ENCODE results near the gene RICTOR.
A peak's percentile ranks its signal among the peaks of the same experiment; 100 is the strongest.
"Not testable (repeated sequence)": the region's sequence is repeated elsewhere in the genome, so short reads cannot be mapped to it uniquely, and the experiment has no call there.

RICTOR gene

GRCh38 chr5:39055768-39056398 is 18.3 kb downstream of the RICTOR start:
- peak; percentile 11 for DNase-seq

GRCh38 chr5:39055027-39055767 is 19.0 kb downstream of the RICTOR start:
- DNase-seq = no peak

GRCh38 chr5:39053189-39053588 is 21.0 kb downstream of the RICTOR start:
- DNase-seq = no peak

GRCh38 chr5:39052141-39052540 is 22.1 kb downstream of the RICTOR start:
- DNase-seq = no peak

DNA sequence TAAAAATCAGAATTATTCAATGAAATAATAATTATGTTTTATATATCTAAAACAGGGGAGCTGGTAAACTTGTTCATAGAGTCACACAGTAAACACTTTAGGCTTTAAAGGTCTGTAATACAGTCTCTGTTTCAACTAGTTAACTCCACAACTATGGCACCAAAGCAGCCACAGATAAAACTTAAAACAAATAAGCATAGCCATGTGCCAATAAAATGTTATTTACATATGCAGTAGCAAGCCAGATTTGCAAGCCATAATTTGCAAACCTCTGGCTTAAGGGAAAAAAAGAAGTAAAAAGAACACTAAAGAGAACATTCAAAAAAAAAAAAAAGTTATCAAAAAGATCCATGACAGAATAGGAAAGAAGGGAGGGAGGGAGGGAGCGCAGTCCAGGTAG is 24.9 kb downstream of the RICTOR start:
- DNase-seq = no peak

GRCh38 chr5:39040875-39041274 is 33.3 kb downstream of the RICTOR start:
- DNase-seq = no peak

GRCh38 chr5:39034493-39034892 is 39.7 kb downstream of the RICTOR start:
- not testable (repeated sequence) for DNase-seq

DNA sequence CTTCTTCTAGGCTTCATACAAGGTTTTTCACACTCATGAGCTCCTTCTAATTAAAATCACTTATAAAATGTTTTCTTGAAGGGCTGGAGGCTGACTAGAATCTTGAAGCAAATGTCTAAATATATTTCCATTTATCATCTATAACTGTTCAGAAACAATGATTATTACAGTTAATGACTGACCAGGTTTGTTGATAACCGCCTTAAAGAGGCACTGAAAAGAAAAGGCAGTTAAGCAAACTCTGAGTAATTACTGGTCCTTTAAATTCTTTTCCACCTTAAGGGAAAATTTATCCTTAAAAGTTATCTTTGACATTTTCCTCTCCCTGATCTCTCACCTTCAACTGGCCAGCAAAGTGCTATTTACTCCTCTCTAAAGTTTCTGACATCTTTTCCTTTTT is 43.2 kb downstream of the RICTOR start:
- no peak for DNase-seq

GRCh38 chr5:39025456-39025855 is 48.7 kb downstream of the RICTOR start:
- DNase-seq = no peak

DNA sequence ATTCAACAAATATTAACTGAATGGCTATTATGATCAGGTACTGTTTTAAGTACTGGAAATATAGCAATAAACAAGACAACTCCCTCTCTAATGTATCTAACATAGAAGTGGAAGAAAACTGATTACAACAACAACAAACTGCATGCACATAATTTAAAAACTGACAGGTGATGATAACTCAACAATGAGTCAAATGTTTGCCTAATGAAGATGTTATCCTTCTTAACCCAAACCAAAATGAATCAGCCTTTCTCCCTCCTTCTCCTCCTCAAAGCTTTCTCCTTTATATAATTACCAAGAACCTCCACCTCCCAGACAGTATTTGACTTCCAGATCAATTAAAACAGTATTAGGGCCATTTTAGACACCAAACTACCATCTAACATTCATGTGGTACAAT is 49.3 kb downstream of the RICTOR start:
- peak; percentile 38 for DNase-seq

DNA sequence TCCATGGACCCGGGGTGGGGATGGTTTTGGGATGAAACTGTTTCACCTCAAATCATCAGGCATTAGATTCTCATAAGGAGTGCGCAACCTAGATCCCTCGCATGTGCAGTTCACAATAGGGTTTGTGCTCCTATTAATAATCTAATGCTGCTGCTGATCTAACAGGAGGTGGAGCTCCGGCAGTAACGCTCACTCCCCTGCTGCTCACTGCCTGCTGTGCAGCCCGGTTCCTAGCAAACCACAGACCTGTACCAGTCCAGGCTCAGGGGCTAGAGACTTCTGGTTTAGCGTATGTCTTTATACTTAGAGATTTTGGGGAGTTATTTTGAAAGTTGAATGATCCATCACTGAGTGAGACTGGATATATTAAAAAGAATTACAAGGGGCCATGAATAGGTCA is 50.2 kb downstream of the RICTOR start:
- peak; percentile 36 for DNase-seq

DNA sequence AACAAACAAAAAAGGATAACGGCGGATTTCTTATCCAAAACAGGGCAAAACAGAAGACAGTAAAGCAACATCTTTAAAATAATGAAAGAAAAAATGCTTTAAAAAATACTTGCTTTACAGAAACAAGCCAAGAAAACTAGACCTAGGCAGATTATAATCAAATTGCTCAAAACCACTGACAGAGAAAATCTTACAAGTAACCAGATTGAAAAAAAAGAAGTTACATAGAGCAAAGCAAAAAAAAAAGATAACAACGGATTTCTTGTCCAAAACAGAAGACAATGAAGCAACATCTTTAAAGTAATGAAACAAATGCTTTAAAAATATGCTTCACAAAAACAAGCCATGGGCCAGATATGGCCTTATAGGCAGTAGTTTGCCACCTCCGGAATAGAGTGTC is 51.1 kb downstream of the RICTOR start:
- DNase-seq = no peak

- no peak for DNase-seq
Measured at GRCh38 chr5:39022151-39022550, 52.0 kb downstream of the RICTOR start.

- peak; percentile 50 for DNase-seq
Measured at GRCh38 chr5:39021413-39021812, 52.8 kb downstream of the RICTOR start.

- peak; percentile 34 for DNase-seq
Measured at GRCh38 chr5:39020458-39020857, 53.7 kb downstream of the RICTOR start.

DNA sequence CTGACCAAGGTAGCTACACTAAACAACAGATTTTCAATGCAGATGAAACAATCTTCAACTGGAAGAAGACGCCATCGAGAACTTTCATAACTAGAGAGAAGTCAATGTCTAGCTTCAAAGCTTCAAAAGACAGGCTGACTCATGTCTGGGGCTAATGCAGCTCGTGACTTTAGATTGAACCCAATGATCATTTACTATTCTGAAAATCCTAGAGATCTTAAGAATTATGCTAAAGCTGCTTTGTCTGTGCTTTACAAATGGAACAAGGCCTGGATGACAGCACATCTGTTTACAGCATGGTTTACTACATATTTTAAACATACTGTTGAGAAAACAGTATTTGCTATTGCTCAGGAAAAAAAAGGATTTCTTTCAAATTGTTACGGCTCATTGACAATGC is 54.9 kb downstream of the RICTOR start:
- peak; percentile 63 for DNase-seq

DNA sequence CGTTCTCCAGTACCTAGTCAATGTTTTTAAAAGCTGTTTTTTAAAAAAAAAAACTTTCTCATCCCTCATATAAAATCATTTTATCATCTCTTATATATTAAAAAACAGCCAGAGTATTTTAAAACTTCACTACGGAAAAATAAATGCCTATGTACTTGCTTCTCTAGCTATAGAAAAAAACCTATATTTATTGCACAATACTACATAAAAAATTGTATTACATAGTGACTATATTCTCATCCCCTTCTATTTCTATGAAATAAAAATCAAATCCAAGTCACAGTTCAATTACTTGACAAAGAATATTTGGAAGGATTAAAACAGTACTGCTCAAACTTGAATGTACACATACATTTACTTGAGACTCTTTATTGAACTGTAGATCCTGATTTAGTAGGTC is 56.7 kb downstream of the RICTOR start:
- DNase-seq = no peak

DNA sequence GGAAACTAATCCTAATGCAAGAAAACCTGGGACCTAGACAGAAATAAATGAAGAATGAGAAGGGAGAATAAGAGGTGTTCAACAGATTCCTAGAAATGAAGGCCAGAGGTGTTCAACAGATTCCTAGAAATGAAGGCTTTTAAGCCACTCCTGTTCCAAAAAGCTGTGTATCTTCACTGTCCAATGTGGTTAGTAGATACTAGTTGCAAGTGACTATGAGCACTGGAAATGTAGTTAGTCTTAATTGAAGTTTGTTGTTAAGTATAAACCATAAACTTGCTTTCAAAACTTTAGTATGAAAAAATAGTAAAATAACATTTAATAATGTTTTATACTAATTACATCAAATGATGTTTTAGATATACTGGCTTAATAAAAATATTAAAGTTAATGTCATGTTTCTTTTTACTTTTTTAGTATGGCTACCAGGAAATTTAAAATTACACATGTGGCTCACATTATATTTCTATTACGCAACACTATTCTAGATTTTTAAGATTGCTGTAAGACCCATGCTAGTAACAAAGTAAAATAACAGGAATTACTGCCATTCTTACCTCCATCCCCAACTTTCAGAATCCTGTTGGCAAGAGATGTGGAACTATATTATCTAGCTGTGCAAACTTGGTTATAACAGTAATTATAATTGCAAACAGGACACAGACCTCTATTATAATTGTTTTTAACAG is 57.5 kb downstream of the RICTOR start:
- DNase-seq = peak; percentile 65

DNA sequence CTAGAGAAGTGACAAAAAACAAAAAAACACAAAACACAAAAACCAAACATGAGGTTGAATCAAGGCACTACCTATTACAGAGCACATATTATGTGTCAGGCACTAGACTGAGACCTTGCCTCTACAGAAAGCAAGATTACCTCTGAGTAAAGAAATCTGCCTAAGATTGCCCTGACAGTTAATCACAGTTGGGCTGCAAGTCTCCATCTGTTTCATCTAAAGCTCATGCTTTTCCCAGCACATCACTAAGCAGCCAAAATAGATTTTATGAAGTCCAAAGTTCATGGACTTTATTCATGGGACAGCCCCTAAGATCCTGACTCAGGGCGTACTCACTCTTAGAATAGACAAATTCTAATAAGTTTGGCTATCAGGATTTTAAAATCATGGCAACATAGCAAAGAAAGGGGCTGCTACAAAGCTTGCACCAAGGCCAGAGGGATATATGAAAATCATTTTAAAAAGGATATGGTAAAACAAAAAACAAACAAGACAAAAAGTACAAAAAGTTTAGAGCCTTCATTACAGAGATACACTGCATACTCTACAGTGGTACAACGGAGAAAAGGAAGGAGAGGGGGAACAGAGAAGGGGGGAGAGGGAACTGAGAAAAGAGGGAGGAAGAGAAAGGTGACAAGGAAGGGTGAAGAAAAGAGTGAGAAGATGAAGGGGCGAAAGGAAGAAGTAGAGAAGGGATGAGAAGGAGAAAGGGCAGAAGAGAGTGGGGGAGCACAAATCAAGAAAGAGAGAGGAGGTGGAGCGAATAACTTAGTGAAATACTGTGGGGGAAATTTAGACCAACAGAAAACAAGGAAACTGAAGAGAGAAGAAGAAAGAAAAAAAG is 58.2 kb downstream of the RICTOR start:
- DNase-seq = peak; percentile 89

DNA sequence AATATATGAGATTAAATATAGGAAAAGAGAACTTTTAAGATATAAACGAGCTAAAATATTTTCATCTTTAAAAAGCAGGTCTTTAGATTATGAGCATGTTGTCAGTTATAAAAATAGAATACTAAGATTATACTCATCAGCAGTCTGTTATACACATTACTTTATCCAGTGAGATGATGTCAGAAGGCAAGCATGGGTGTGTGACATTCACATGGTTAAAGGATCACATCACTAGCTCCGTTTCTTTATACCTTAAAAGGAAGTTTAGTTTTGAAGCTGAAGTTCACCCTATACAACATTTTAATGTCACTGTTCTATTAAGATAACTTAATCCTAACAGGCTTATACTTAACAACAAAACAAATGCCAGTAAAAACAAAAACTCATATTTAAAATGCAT is 59.6 kb downstream of the RICTOR start:
- DNase-seq = peak; percentile 94

- peak; percentile 63 for DNase-seq
Measured at GRCh38 chr5:39013938-39014337, 60.3 kb downstream of the RICTOR start.

DNA sequence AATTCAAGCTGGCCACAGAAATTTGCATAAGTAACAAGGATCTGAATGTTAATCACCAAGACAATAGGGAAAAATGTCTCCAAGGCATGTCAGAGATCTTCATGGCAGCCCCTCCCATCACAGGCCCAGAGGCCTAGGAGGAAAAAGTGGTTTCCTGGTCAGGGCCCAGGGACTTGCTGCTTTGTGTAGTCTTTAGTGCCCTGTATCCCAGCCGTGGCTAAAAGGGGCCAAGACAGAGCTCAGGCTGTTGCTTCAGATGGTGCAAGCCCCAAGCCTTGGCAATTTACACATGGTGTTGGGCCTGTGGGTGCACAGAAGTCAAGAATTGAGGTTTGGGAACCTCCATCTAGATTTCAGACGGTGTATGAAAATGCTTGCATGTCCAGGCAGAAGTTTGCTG is 63.2 kb downstream of the RICTOR start:
- not testable (repeated sequence) for DNase-seq

- no peak for DNase-seq
Measured at GRCh38 chr5:39009981-39010380, 64.2 kb downstream of the RICTOR start.
